Gastrocnemius medialis (tissue), 4 donors: ENCODE data around the gene ANKRD40CL.

Experiments
- POLR2A ChIP-seq, 2 donors: fragments of 450-650 bp; IDR thresholded peaks; one replicate each; pipeline ENCODE4 v1.6.1; 2017; ENCODE audit warnings: antibody characterized with exemption in 2 of 2, mild to moderate bottlenecking in 2 of 2, moderate library complexity in 2 of 2
- TF ChIP-seq, protein P1 (sequence below), 5 experiments: fragments of 450-650 bp in 3 of 5; fragments of 200-600 bp in 2 of 5; sonication (generic) in 2 of 5; IDR thresholded peaks in 4 of 5; conservative IDR thresholded peaks in 1 of 5; 1 replicate in 4 of 5; 2 replicates in 1 of 5; pipeline ENCODE4 v1.5.1; 2016 to 2019; ENCODE audit warnings: antibody characterized with exemption in 5 of 5, mild to moderate bottlenecking in 3 of 5, moderate library complexity in 3 of 5

DNA sequence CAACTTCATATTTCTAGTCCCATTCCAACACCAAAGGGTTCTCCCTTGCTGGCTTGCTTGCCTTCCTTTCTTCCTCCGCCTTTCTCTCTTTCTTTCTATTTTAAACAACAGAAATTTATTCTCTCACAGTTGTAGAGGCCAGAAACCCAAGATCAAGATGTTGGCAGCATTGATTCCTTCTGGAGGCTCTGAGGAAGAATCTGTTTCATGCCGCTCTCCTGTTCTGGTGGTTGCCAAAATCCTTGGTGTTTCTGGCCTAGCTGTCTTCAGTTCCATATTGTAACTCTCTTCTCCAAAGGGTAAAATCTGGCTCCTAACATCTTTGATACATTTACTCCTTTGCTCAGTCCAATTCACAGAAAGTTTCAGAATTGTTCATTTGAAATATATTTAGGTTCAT, 3.0 kb upstream of the ANKRD40CL start:
- TF ChIP-seq, protein P1, sequence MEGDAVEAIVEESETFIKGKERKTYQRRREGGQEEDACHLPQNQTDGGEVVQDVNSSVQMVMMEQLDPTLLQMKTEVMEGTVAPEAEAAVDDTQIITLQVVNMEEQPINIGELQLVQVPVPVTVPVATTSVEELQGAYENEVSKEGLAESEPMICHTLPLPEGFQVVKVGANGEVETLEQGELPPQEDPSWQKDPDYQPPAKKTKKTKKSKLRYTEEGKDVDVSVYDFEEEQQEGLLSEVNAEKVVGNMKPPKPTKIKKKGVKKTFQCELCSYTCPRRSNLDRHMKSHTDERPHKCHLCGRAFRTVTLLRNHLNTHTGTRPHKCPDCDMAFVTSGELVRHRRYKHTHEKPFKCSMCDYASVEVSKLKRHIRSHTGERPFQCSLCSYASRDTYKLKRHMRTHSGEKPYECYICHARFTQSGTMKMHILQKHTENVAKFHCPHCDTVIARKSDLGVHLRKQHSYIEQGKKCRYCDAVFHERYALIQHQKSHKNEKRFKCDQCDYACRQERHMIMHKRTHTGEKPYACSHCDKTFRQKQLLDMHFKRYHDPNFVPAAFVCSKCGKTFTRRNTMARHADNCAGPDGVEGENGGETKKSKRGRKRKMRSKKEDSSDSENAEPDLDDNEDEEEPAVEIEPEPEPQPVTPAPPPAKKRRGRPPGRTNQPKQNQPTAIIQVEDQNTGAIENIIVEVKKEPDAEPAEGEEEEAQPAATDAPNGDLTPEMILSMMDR (IDR thresholded peaks at IDR 0.05 in 4 of 5, conservative IDR thresholded peaks at IDR 0.05 in 1 of 5), result no peak
- TF ChIP-seq POLR2A (IDR thresholded peaks at IDR 0.05), result no peak
